ENCODE results near the gene NOP14.

DNA sequence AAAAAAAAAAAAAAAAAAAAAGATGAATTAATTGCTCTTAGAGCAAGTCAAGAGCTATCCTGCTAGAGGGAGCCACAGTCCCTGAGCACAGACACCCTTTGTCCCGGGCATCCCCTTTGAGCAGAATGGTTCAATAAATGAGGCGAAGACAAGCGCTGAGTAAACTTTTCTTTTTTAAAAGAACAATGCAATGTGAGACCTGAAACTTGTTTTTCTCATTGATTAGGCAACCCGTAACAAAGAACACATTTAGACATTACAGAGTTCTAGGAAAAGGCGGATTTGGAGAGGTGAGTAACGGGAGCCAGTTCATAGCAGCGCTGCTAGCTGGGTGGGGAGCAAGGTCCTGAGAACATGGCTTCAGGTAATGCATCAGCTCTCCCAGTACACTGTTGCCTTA is 46.2 kb upstream of the NOP14 start:
- TF ChIP-seq POLR2AphosphoS5 (IDR thresholded peaks at IDR 0.05; ENCODE audit: low read depth, low read length) = no peak
- TF ChIP-seq TAF1 (IDR thresholded peaks at IDR 0.05; ENCODE audit: borderline replicate concordance, low read depth, low read length) = no peak
- no peak for TF ChIP-seq POLR2A (IDR thresholded peaks at IDR 0.05; ENCODE audit: low read depth, low read length)

Data from GM12892 (cell line).